Measurements from ENCODE around the gene NR1D2.

DNA sequence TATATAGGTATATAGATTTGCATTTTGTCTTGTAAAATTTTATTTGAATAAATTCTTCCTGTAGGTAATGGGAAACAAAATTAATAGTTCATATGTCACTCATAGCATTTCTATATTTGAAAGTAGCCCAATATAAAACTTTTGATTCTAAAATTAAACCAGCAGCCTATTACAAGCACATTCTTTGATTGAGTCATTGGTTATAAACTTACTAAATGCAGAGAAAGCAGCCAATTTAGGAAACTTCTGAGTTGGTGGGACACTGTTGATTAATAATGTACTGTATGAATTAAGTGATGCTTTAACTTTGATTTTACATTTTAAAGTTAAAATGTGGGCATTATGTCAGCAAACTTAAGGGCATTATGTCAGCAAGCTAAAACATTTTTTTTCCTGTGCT lies 34.5 kb downstream of the NR1D2 start:
- TF ChIP-seq, protein P1, sequence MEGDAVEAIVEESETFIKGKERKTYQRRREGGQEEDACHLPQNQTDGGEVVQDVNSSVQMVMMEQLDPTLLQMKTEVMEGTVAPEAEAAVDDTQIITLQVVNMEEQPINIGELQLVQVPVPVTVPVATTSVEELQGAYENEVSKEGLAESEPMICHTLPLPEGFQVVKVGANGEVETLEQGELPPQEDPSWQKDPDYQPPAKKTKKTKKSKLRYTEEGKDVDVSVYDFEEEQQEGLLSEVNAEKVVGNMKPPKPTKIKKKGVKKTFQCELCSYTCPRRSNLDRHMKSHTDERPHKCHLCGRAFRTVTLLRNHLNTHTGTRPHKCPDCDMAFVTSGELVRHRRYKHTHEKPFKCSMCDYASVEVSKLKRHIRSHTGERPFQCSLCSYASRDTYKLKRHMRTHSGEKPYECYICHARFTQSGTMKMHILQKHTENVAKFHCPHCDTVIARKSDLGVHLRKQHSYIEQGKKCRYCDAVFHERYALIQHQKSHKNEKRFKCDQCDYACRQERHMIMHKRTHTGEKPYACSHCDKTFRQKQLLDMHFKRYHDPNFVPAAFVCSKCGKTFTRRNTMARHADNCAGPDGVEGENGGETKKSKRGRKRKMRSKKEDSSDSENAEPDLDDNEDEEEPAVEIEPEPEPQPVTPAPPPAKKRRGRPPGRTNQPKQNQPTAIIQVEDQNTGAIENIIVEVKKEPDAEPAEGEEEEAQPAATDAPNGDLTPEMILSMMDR (IDR thresholded peaks at IDR 0.05): no peak
- TF ChIP-seq SIN3A (IDR thresholded peaks at IDR 0.05; ENCODE audit: borderline replicate concordance, insufficient read depth, low read depth, low read length) (no peak), POLR2AphosphoS5 (IDR thresholded peaks at IDR 0.05; ENCODE audit: low read depth, low read length) (no peak)
